Glomerular endothelial cell (primary cell): ENCODE data around the gene MMP15. TPM values are rescaled to one million over a fixed set of nuclear protein-coding genes. Genes with fewer than 3 reads are reported as not detected.
"Not testable (repeated sequence)": the region's sequence is repeated elsewhere in the genome, so short reads cannot be mapped to it uniquely, and the experiment has no call there.

Experiments
- DNase-seq: peaks from one replicate; pipeline ENCODE4 v3.0.0-alpha.2; 2011; ENCODE audit warnings: low read depth, low spot score; ENCODE audit errors: extremely low read depth
- total RNA-seq: library from RNA; depleted of rRNA; stranded (reverse); fragments of >200 nt; gene quantifications from 2 replicates; pipeline ENCODE4 v1.2.3, GENCODE V29; 2015

Gene MMP15
- total RNA-seq, 1 donor from 2014 or later = 60.8 TPM

DNA sequence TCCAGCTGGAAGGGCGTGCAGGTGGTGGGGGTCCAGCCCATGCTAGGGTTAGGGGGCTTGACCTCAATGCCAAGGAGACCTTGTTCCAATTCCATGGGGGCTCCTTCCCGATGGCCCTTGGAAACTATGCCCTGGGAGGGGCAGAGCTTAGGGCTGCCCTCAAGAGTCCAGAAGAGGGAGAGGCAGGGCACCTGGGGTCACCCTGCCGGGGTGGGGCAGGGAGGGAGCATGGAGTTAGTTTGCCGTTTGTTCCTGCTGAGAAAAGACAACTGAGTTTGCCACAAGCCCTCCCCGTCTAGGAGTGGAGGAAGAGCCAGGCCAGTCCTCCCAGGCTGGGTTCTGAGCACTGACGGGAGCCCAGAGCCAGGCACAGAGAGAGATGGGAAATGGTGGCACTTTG, 21.4 kb downstream of the MMP15 start:
- no peak for DNase-seq

DNA sequence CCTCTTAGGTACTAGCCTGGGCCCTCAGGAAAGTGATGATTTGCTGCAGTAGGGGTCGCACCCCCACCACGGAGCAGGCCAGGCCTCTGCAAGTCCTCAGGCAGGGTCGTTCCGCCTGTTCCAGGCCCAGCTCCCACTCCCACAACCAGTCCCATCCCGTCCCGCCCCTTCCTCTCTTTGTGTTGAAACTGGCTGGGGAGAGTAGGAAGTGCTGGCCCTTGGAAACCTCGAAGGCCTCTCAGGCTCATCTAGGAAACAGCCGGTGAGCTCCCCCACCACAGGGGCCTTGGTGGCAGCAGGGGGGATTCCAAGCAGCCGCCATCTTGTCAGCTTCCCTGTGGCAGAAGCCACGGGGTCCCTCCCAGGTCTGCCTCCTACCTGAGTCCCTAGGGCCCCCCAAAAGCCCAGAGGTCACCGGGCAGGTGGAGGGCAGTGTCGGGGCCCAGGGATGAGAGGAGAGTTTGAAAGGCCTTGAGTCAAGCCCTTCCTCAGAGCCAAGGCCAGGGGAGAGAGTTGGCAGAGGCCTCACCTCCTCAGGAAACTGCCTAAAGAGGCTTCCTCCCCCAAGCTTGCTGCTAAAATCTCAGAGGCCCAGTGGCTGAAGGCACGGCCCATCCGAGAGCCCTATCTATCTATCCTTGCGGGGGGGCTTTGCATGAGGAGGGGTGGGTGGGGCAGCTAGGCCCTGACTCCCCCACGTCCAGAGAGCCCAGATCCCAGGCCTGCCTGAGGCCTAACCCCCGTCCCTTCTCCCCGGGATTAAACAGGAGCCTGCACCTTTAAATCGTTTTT, 22.2 kb downstream of the MMP15 start:
- DNase-seq = no peak

DNA sequence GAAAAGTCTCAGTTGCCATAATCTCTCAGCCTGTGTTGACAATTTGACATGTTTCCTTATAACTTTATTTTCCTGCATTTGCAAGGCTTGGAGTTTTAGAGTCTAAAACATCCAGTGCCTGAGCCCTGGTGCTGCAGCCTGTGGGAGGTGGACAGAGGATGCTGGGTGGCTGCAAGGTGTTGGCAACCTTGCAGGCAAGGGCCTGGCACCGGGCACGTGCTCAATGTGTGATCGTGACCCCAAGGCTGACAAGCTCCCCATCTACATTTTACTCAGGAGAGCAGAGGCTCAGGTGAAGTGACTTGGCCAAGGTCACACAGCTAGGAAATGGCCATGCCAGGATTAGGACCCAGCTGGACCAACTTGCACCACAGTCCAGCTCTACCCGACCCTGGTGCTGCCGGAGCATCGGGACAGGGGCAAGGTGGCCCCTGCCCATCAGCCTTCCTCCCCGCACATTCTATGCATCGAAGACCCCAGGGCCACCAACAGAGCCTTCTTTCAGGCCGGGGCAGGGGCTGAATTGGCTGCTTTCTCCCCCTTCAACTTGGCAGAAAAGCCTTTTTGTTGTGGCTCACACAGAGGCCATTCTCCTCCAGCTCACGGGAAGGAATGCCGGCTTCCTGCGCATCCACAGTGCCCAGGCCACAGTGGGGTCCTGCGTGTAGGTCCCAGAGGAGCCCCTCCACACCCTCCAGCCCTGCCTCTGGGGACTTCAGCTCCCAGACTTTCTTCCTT, 23.1 kb downstream of the MMP15 start:
- DNase-seq = no peak

DNA sequence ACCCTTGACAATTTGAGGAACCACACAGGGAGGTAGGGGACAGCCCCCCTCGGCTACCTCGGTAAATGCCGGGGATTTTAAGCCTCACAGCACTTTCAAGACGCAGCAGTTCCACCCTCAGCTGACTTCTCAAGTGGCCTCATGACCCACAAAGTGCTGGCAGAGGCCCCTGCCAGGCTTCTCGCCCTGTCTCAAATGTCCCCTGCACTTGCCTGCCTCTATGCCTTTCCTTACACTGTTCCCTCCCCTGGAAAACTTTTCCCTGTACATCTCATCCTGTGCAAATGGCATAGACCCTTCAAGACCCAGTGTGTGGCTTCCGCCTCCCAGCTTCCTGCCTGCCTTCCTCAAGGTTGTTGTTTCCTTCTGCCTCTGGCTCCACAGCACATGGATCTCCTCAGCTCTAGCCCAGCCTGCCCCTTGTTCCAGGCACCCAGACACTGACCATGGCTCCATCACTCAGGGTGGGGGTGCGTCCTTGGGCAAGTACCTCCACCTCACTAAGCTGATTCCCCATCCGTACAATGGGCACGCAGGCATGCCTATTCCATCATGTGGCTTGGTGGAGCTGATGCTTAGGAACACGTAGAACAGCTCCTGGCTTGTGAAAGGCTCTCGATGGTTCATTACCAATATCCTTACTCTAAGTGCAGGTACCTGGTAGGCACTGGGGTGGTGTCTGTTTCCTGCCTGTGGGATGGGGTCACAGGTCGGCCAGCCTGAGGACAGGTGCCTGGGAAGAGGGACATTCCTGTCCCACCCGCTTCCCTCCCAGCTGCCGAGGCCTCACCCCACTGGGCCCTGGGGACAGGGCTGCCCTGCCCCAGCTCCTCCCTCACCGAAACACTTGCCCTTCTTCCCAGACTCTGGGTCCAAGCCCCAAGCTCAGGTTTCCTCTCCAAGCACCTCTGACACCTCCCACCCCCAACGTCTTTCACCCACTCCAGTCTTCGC, 24.0 kb downstream of the MMP15 start:
- DNase-seq = no peak

DNA sequence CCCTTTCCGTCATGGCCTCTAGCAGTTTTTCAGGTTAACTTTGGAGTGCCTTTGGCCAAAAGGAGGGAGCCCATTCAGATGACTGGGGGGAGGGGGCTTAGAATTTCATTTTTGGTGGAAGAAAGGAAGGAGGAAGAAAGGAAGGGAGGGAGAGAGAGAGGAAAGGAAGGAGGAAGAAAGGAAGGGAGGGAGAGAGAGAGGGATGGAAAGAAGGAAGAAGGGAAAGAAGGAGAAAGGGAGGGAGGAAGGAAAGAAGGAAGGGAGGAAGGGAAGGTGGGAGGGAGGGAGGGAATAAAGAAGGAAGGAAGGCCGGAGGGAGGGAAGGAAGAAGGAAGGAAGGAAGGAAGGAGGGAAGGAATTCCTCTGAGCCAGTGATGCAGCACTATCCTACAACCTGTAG, 25.7 kb downstream of the MMP15 start:
- no peak for DNase-seq

DNA sequence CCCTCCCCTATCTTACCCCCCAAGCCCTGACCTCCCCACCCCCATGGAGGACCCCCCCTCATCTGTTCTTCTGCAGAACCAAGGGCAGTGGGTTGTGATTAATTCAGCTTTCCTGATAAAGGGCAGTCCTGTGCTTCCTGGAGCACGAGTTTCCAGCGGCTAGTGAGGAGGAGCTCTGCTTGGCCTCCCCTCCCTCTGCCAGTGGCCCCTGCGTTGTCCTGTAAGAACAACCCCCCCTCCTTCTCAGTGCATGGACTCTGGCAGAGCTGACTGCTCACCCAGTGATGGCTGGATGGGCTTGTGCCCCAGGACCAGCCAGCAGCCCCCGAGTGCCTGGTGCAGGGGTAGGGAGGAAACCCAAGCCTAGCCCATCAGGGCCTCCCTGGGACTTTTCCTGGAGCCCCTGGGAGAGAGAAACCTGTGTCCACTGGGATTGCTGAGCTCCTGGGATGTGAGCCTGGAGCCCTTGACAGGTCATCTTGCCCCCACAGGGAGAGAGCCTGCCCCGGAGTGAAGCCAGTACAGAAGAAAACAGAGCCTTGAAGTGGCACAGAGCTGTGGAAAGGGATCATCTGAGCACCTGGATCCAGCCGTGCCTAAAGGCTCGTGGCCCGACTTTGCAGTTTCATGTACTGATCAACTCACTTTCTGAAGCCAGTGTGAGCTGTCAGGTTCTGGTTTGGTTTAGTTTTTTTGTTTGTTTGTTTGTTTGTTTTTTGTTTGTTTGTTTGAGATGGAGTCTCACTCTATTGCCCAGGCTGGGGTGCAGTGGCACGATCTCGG, 26.5 kb downstream of the MMP15 start:
- no peak for DNase-seq

DNA sequence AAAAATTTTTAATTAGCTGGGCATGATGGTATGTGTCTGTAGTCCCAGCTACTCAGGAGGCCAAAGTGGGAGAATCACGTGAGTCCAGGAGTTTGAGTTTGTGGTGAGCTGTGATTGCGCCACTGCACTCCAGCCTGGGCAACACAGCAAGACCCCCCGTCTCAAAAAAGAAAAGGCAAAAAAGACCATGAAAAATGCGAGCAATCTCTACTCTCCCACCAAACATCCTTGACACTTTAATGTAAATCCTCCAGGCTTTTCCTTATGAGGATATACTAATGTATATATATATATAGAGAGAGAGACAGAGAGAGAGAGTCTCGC, 28.1 kb downstream of the MMP15 start:
- DNase-seq = no peak

DNA sequence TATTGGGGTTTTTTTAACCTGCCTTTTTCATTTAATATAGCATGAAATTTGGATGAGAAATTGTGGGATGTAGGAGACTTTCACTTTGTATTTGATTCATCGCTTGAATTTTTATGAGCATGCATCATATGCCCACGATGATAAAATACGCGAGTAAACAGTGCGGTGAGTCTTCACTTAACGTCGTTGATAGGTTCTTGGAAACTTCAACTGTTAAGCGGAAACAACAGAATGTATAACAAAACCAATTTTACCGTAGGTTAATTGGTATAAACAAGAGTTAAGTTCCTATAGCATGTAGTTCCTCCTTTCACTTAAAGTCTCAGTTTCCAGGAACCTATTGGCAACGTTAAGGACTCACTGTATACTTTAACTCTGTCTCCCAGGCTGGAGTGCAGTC, 28.7 kb downstream of the MMP15 start:
- no peak for DNase-seq

DNA sequence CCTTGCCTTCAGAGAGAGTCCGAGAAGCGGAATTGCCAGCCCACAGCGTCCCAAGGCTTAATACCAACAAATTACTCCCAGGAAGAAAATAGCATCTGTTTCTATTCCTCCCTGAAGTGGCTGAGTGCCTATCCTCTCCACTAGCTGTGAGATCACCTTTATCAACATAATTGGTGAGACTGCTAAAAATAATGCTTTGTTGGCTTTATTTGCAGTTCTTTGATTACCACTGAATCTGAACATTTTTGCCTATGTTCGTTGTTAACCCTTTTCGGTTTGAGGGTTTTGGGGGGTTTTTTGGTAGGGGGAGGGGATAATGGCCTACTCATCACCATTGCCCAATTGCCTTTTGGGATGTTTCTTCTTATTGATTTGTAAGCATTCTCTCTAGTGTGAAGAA, 31.0 kb downstream of the MMP15 start:
- no peak for DNase-seq

DNA sequence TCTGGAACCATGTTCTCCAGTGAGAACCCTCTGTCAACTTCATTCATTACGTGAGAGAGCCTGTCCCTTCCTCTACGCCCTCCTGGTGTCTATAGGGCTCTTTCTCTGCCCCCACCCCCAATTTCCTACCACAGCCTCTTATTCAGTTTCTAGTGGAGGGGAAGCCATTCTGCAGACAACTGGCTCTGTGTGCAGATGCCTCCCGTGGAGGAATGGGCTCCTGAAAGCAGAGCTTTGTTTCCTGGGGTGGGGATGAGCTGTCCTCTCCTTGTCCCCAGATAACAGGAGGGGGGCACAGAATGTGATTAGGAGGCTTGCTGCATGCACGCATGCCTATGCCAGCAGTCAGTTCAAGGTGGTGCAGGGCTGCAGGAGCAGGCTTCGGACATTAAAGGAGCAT, 31.6 kb downstream of the MMP15 start:
- DNase-seq = no peak

DNA sequence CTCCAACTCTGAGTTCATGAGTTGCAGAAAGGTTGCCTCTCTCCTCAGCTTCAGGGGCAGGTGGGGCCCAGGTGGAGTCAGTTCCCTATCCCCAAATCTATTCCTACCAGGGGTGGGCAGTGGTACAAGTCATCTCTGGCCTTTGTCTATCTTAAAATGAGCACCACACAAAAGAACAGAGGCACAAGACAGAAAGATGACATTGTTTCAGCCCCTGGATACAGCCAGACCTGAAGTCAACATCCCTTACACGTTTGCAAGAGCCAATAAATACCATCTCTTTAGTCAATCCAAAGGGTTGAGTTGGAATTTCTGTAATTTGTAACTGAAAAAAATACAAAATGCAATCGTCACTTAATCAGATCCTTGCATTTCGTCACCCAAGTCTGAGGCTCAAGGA, 32.2 kb downstream of the MMP15 start:
- DNase-seq = no peak

DNA sequence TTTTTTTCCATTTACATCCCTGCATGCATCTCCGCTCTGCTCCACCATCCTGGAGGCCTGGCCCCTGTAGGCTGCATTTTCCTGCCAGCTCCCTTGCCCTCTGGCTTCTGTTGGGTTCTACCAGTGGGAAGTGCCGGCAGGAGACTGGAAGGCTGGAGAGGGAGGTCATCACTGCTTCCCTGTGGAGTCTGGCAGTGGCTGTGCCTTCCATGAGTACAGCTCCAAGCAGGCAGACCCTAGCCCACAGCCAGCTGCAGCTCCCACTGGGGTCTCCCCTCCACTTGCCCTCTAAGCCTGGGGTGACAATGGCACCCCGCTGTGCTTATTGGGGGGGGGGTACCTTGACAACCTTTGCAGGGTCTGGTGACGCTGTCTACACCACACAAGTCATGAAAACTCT, 37.3 kb downstream of the MMP15 start:
- DNase-seq = no peak

DNA sequence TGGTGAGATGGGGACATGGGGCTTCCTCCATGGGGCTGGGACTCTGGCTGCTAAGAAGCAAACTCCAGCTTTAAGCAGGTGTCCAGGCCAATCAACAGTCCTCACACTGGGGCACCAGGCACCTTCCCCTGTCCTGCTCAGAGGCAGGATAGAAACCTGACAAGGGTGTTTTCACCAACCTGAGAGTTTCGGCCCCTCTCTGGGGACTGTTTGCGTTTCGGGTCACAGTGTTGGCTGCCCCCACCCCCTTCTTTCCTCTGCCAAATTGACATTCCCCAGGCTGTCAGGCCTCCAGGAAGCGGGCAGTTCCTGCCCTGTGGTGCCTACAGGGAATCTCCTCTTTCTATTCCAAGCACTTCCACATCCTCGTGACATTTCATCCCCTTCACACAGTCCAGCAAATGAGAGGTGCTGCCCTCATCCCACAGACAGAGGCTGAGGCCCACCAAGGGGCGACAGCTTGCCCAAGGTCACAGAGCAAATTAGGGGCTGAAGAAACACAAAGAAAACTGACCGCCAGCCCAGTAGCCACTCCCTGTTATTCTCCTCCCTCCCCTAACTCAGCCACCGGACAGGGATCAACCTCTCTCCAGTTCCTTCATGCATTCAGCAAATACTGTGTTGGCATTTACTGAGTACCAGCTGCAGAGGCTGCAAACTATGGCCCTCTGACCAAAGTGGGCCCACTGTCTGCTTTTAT, 38.0 kb downstream of the MMP15 start:
- no peak for DNase-seq

DNA sequence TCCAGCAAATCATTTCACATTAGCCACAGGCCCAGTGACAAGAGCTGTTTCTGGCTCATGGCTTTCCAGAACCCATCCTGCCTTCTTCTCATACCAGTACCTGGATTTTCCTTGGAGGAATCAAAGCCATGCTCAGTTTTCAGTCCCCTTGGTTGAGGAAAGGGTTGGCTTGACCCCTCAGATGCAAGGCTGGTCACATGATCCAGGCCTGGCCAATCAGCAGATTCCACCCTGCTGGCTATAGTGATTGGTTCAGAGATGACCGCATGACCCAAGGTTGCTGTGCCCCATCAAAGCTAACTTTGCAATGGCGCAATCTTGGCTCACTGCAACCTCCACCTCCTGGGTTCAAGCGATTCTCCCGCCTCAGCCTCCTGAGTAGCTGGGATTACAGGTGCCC, 45.0 kb downstream of the MMP15 start:
- DNase-seq = no peak

DNA sequence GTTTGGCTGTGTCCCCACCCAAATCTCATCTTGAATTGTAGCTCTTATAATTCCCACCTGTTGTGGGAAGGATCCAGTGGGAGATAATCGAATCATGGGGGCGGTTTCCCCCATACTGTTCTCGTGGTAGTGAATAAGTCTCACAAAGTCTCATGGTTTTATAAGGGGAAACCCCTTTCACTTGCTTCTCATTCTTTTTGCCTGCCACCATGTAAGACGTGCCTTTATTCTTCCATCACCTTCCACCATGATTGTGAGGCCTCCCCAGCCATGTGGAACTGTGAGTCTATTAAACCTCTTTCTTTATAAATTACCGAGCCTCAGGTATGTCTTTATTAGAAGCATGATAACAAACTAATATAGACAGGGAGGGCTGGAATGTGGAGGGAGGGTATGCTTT, 46.6 kb downstream of the MMP15 start:
- not testable (repeated sequence) for DNase-seq

DNA sequence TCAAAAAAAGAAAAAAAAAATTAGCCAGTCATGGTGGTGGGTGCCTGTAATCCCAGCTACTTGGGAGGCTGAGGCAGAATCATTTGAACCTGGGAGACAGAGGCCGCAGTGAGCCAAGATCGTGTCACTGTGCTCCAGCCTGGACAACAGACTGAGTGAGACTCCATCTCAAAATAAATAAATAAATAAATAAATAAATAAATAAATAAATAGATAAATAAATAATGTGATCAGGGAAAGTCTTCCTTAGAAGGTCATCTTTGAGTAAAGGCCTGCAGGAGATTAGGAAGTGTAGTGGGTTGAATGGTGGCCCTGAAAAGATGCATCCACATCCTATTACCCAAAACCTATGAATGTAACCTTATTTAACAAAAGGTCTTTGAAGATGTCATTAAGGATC, 47.5 kb downstream of the MMP15 start:
- not testable (repeated sequence) for DNase-seq

DNA sequence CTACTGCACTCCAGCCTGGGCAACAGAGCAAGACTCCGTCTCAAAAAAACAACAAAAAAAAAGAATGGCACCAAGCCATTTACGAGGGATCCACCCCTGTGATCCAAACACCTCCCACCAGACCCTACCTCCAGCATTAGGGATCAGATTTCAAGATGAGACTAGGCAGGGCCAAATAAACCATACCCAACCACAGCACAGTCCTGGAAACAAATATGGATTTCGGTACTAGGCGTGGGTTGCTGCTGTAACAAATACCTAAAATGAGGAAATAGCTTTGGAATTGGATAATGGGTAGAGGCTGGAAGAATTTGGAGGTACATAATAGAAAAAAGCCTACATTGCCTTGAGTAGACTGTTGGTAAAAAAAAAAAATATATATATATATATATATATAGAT, 49.1 kb downstream of the MMP15 start:
- no peak for DNase-seq

DNA sequence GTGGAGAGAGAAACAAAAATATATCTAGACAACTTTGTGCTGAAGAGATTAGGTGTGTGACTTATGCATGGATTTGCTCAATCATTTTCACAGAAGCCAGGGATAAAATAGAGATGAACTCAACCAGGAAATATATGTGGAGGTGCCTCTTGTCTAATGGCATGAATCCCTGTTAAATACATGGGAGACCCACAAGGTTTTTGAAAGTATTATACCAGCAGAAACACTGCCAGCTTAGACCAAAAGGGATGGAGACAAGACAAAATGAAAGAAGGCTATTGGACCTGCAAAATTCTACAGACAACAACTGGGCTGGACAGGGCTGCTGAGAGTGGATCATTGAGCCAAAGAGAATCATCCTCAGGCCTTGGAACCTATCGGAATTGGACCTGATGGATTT, 51.0 kb downstream of the MMP15 start:
- no peak for DNase-seq

DNA sequence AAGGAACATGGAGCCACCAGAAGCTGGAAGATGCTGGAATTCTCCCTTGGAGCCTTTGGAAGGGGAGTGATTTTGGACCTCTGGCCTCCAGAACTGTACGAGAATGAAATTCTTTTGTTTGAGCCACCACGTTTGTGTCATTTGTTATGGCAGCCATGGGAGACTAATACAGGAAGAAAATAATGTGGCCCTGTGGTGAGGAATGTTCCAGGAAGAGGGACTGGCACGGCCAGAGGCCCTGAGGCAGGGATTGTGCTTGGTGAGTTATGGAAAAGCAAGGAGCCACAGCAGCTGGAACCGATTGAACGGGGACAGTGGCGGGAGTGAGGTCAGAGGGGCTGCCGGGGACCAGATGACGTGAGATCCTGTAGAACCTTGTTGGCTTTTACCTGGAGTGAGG, 52.2 kb downstream of the MMP15 start:
- no peak for DNase-seq

DNA sequence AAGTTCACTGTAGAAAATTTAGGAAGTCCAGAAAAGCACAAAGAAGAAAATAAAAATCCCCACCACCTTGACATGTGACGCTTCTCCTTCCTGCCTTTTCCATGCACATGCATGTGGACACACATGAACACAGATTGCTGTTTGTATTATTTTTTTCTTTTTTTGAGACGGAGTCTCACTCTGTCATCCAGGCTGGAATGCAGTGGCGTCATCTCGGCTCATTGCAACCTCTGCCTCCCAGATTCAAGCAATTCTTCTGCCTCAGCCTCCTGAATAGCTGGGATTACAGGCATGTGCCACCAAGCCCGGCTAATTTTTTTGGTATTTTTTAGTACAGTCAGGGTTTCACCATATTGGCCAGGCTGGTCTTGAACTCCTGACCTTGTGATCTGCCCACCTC, 55.1 kb downstream of the MMP15 start:
- not testable (repeated sequence) for DNase-seq
